IgD-negative memory B cell (primary cell): ENCODE results near the gene ZNF684. TPM values are rescaled to one million over a fixed set of nuclear protein-coding genes. Genes with fewer than 3 reads are reported as not detected.

Experiments
- H3K27ac Mint-ChIP-seq, 3 donors: one replicate each; pipeline ENCODE4 v1.8.0; 2020 to 2022; ENCODE audit warnings: mild to moderate bottlenecking in 3 of 3, mixed read lengths in 3 of 3, moderate library complexity in 1 of 3
- H3K27me3 Mint-ChIP-seq: one replicate; pipeline ENCODE4 v1.8.0; 2021; ENCODE audit warnings: mixed read lengths
- H3K36me3 Mint-ChIP-seq: one replicate; pipeline ENCODE4 v1.8.0; 2020; ENCODE audit warnings: mild to moderate bottlenecking, mixed read lengths
- H3K4me1 Mint-ChIP-seq, 3 donors: one replicate each; pipeline ENCODE4 v1.8.0; 2020 to 2022; ENCODE audit warnings: mixed read lengths in 3 of 3, mild to moderate bottlenecking in 1 of 3
- H3K4me3 Mint-ChIP-seq, 4 donors: one replicate each; pipeline ENCODE4 v1.8.0; 2020 to 2022; ENCODE audit warnings: mild to moderate bottlenecking in 4 of 4, mixed read lengths in 4 of 4, moderate library complexity in 3 of 4
- H3K9me3 Mint-ChIP-seq, 3 donors: one replicate each; pipeline ENCODE4 v1.8.0; 2020 to 2021; ENCODE audit warnings: mixed read lengths in 3 of 3, mild to moderate bottlenecking in 1 of 3
- polyA plus RNA-seq: library from polyadenylated mRNA; unstranded; fragments of 300-500 nt; fragmentation: Illumina TruSeq; gene quantifications from one replicate; pipeline ENCODE4 v1.2.3, GENCODE V29; 2021

ZNF684 gene
- polyA plus RNA-seq, 1 donor from 2014 or later: 4.5 TPM

DNA sequence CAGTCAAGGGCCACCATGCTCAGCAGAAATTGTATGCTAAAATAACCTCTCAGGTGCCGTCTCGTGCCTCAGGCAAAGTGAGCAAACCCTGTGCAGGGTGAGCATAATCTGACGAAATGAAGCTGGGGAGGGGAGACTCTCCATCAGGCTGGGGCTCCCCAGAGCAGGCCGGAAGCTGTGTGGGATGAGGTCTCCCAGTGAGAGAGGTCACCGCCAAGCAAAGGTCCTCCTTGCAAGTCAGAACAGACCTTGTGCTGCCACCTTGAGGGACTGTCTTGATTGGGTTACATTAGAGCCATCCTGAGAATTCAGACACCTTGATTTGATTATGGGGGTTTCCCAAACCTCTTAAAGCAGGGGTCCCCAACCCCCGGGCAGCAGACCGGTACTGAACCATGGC lies 64.2 kb downstream of the ZNF684 start:
- Mint-ChIP-seq H3K27ac (no peak overlapping the region), H3K27me3 (peaks cover 6% of the 10 kb centered on the region), H3K4me1 (peaks cover 0 to 6% (median 1%) of the 10 kb centered on the region in 3 donors), H3K4me3 (no peak overlapping the region), H3K36me3 (no peaks in the 10 kb centered on the region), H3K9me3 (no peaks in the 10 kb centered on the region)

Other genes starting within 250 kb of the ZNF684 start
- 3.0 TPM for gene COL9A2, start 214.4 kb upstream of the ZNF684 start, polyA plus RNA-seq
- 624 TPM for gene SMAP2, start 157.9 kb upstream of the ZNF684 start, polyA plus RNA-seq
- gene ZFP69B, start 81.2 kb upstream of the ZNF684 start, polyA plus RNA-seq: 0.95 TPM
- 5.7 TPM for gene ZFP69, start 54.3 kb upstream of the ZNF684 start, polyA plus RNA-seq
- gene EXO5, start 22.9 kb upstream of the ZNF684 start, polyA plus RNA-seq: 7.9 TPM
- gene RIMS3, start 134.0 kb downstream of the ZNF684 start, polyA plus RNA-seq: 2.2 TPM
- 74.3 TPM for gene NFYC, start 160.1 kb downstream of the ZNF684 start, polyA plus RNA-seq